NCI-H345 treated with DMSO at 0.1 percent for 48 hours (cell line): ENCODE measurements around the gene TWSG1.
"Not testable (repeated sequence)": the region's sequence is repeated elsewhere in the genome, so short reads cannot be mapped to it uniquely, and the experiment has no call there.

Source experiments
- DNase-seq: peaks from one replicate; lab custom pipeline; 2025; ENCODE audit not compliant: unreplicated experiment; lab: John Stamatoyannopoulos, UW

TWSG1 gene

DNA sequence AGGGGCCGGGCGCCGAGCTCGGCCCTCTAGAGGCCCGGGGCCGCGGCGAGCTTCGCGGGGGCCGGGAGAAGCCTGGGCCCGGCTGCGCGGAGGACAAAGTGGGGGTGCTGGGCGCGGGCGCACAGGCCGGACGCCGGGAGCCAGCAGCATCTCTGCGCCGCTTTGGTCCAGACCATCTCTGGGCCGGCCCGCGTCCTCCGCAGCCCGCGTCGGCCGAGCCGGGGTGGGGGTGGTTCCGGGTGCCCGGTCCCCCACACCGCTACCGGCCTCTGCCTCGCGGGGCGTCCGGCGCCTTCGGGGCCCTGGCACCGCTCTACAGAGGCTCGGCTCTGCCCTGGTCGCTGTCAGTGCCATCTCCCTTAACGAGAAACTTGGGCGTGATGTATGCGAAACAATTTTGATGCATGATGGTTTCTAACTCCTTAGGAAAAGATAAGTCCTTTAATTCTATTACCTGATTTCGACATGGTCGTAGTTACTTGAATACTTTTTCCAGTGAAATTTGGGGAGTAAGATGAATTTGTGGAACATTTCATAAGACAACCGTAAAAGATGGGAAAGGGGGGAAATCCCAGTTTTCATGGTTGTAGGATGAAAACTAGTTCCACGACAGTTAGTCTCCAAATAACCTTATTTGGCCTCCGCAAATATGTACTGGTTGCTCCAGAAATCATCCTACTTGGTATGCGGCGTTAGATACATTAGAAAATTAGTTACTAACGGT is 562 bp downstream of the TWSG1 start:
- no peak for DNase-seq

- DNase-seq: no peak
These were observed 1.1 kb downstream of the TWSG1 start for GRCh38 chr18:9335697-9336045.

DNA sequence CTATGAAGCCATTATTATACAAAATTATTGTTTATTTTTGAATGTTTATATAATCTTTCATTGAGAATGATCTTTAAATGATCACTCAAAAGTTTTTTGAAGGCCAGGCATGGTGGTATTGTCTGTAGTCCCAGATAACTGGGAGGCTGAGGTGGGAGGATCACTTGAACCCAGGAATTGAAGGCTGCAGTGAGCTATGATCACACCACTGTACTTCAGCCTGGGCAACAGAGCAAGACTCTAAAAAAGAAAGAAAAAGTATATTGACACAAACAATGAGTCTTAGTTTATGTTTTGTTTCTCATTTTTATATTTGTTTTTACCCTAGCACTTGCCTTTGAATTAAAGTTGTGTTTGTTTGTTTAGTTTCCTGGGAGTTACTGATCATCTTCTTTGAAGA is 2.3 kb downstream of the TWSG1 start:
- DNase-seq: no peak

GRCh38 chr18:9337873-9338272 is 3.3 kb downstream of the TWSG1 start:
- no peak for DNase-seq

DNA sequence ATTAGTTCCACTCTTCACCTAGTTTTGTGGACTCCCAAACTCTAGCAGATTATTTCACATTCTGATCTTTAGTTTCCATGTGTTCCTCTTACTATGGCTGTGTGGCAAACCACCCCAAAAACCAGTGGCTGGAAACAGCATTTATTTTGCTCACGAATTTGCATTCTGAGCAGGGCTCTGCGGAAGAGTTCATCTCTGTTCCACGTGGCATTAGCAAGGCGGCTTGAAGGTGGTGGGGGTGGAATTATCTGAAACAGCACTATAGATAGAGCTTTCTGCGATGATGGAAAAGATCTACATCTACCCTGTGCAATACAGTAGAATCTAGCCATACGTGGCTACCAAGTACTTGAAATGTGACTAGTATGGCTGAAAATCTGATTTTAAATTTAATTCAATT is 5.9 kb downstream of the TWSG1 start:
- no peak for DNase-seq

- no peak for DNase-seq
These were observed 9.0 kb downstream of the TWSG1 start for GRCh38 chr18:9343577-9343976.

- no peak for DNase-seq
These were observed 12.2 kb downstream of the TWSG1 start for GRCh38 chr18:9346775-9347174.

GRCh38 chr18:9348079-9348671 is 13.6 kb downstream of the TWSG1 start:
- DNase-seq: no peak

DNA sequence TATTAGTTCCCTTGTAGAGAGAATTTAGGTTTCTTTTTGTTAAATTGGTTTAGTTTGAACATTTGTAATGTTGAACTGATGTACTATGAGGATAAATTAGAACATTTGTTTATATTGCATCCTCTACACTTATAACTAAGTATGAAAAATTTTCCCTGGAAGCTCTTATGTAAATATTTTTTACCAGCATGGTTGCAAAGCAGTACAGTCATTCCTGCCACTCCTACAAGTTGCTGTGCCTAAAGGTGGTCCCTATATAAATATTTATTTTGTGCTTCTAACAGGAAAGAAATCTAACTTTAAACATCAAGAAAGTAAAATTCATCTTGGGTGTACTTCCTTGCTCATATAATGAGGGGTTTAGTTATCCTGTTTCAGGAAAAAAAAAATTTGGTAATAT is 14.2 kb downstream of the TWSG1 start:
- DNase-seq: no peak

GRCh38 chr18:9353596-9353995 is 19.0 kb downstream of the TWSG1 start:
- no peak for DNase-seq

DNA sequence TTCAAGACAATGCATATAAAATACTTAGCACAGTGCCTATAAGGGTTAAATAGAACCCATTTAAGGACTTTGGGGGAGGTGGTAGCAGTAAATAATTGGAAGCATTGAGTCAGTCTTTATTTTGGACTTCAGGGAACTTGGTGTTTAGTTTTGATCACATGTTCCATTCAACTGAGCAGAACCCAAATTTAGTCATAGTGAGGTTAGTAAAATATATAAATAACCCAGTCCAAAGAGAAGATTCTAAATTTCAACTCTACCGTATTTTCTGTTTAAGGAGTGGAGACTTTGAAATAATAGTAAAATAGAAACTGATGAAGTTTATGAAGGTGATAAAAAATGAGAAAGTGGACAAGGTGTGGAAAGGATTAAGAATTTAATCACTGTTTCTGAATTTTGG is 19.7 kb downstream of the TWSG1 start:
- no peak for DNase-seq

DNA sequence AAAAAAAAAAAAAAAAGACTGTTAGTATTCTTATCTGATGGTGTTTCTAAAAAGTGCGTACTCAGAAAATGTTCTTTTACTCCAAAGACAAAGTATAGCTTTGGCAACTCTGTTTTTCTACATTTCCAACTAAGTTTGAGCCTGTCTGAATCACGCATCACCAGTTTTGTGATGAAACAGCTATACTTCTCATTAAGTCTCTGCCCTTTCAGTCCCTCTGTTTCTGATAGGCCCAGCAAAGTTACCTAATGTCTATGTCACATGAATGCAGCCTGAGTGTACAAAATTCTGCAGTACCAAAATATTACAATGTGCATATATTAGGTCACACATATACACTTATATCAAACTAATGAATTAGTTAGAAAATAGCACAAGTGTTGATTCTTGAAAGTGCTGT is 22.4 kb downstream of the TWSG1 start:
- no peak for DNase-seq

- DNase-seq: no peak
These were observed 25.2 kb downstream of the TWSG1 start for GRCh38 chr18:9359796-9360195.

DNA sequence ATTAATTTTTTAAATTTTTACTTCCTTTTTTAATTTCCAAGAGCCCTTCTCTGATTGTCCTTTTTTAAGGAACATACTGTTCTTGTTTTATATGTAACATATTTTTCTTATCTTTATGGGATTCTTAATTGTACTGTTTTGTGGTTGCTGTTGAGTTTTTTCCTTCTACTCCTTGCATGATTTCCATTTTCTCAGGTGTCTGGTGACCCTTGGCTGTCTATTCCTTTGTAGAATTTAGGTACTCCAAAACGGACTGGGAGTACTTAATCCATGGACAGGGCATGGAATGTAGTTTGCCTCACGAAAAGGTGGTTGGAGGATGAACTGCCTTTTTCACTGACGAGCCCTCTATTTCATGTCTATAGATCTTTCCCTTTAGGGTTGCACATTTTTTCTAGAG is 26.6 kb downstream of the TWSG1 start:
- no peak for DNase-seq

- DNase-seq: no peak
These were observed 28.3 kb downstream of the TWSG1 start for GRCh38 chr18:9362869-9363268.

DNA sequence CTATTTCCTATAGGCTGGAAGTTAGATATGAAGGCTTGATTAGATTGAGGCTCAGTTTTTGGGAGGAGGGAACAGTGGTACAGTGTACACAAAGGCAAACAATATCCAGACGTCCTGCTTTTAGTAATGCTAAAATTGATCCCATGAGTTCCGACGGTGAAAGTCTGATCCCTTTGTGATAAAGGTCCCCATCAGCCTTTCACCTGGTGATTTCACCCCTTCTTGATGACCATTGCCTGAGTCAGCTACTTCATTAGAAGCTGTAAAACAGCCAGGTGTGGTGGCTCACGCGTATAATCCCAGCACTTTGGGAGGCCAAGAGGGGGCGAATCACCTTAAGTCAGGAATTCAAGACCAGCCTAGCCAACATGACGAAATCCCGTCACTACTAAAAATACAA is 29.7 kb downstream of the TWSG1 start:
- DNase-seq: no peak

GRCh38 chr18:9365406-9365805 is 30.8 kb downstream of the TWSG1 start:
- DNase-seq: no peak

GRCh38 chr18:9366126-9366714 is 31.6 kb downstream of the TWSG1 start:
- DNase-seq: no peak

DNA sequence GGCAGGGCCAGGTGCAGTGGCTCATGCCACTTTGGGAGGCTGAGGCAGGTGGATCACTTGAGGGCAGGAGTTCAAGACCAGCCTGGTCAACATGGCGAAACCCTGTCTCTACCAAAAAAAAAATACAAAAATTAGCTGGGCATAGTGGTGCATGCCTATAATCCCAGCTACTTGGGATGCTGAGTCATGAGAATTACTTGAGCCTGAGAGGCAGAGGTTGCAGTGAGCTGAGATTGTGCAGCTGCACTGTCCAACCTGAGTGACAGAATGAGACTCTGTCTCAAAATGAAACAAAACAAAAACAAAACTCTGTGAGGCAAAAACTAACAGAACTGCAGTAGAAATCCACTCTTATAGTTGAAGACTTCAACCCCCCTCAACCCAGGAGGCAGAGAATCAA is 38.7 kb downstream of the TWSG1 start:
- not testable (repeated sequence) for DNase-seq

DNA sequence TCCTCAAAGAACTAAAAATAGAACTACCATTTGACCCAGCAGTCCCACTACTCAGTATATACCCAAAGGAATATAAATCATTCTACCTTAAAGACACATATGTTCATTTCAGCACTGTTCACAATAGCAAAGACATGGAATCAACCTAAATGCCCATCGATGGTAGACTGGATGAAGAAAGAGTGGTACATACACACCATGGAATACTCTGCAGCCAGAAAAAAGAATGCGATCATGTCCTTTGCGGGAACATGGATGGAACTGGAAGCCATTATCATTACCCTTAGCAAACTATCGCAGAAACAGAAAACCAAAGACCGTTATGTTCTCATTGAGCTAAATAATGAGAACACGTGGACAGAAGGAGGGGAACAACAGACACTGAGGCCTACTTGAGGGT is 44.5 kb downstream of the TWSG1 start:
- DNase-seq: no peak

DNA sequence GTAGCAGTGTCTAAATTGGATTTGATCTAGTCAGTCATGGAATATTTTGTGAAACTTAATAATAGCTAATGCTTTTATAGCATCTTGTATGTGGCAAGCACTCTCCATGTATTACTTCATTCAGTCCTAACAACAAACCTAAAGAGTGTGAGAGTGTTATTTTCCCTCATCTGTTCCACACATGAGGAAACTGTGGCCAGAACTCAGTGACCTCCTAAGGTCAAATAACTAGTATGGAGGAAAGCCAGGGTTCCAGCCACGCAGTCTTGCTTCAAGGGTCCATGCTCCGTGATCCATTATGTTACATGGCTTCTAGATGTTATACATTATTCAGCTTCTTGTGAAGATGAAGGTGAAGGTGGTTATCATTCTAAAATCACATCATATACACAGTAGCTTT is 45.5 kb downstream of the TWSG1 start:
- DNase-seq: no peak

DNA sequence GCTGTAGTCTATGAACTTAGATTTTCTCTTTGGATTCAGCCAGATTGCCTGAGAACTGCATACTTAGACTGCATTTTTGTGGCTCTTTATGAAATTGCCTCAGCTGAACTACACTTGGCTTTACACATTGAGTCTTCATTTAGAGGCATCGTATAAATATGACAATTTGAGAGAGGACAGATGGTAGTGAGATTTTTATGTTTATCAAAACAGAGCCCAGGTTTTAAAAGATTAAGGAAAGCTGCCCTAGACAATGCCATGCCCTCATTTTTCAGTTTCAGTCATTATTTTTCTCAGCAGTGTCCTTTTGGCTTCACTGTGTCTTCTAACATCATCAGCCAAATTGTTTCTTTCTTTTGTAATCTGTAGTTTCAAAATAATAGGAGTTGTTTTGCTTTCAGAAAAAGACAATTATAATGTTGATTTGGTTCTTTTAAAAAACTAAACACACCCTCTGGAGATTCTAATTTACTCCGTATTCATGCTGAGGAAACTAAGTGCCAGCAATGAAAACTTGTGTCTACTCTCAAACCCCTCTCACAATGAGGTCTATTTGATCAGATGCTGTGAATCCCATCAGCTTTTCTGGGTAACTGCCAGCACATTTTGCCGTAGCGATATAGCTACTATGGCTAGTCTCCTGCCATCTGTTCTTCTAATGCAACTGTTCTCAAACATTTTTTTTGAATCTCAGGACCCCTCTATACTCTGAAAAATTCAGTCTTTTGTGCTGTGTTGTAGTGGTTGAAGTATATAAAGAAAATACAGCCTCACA is 46.2 kb downstream of the TWSG1 start:
- DNase-seq: peak; percentile 97
